ENCODE measurements around the gene HOTAIR.

- TF ChIP-seq PKNOX1 (IDR thresholded peaks at IDR 0.05) = no peak
- TF ChIP-seq FOXK2 (IDR thresholded peaks at IDR 0.05) = no peak
- TF ChIP-seq BHLHE40 (IDR thresholded peaks at IDR 0.05; ENCODE audit: borderline replicate concordance) = no peak
- no peak for TF ChIP-seq SUZ12 (IDR thresholded peaks at IDR 0.05)
- TF ChIP-seq ELF4 (IDR thresholded peaks at IDR 0.05) = no peak
- no peak for TF ChIP-seq SP1 (IDR thresholded peaks at IDR 0.05)
These were observed 14.7 kb upstream of the HOTAIR start for GRCh38 chr12:53989227-53990113.

Data from HEK293T (cell line).